HG03064 (cell line): Measurements from ENCODE around the gene CRYBG1.

Experiments
- ATAC-seq: cut with Tn5 transposase; IDR thresholded peaks from one replicate; pipeline ENCODE4 v1.9.1; 2021; ENCODE audit warnings: low read depth; ENCODE audit not compliant: unreplicated experiment

Gene CRYBG1

GRCh38 chr6:106453756-106454367 is 93.3 kb downstream of the CRYBG1 start:
- no peak for ATAC-seq

GRCh38 chr6:106456756-106457155 is 96.2 kb downstream of the CRYBG1 start:
- ATAC-seq: no peak

GRCh38 chr6:106458021-106458986 is 97.8 kb downstream of the CRYBG1 start:
- no peak for ATAC-seq

GRCh38 chr6:106460481-106460880 is 100.0 kb downstream of the CRYBG1 start:
- no peak for ATAC-seq

- ATAC-seq: no peak
Observed at GRCh38 chr6:106461084-106461483, 100.6 kb downstream of the CRYBG1 start.

GRCh38 chr6:106462923-106463557 is 102.5 kb downstream of the CRYBG1 start:
- no peak for ATAC-seq

- ATAC-seq: no peak
Observed at GRCh38 chr6:106466211-106466610, 105.7 kb downstream of the CRYBG1 start.

GRCh38 chr6:106468935-106469334 is 108.4 kb downstream of the CRYBG1 start:
- ATAC-seq: no peak

GRCh38 chr6:106469882-106470281 is 109.4 kb downstream of the CRYBG1 start:
- no peak for ATAC-seq

GRCh38 chr6:106470316-106470715 is 109.8 kb downstream of the CRYBG1 start:
- ATAC-seq: no peak

GRCh38 chr6:106470811-106471210 is 110.3 kb downstream of the CRYBG1 start:
- no peak for ATAC-seq

GRCh38 chr6:106473812-106474211 is 113.3 kb downstream of the CRYBG1 start:
- ATAC-seq: no peak

- no peak for ATAC-seq
Observed at GRCh38 chr6:106474466-106474865, 113.9 kb downstream of the CRYBG1 start.

GRCh38 chr6:106475284-106475683 is 114.8 kb downstream of the CRYBG1 start:
- no peak for ATAC-seq

- no peak for ATAC-seq
Observed at GRCh38 chr6:106476331-106477105, 116.0 kb downstream of the CRYBG1 start.

- ATAC-seq: no peak
Observed at GRCh38 chr6:106477146-106477545, 116.6 kb downstream of the CRYBG1 start.

GRCh38 chr6:106477790-106478189 is 117.3 kb downstream of the CRYBG1 start:
- no peak for ATAC-seq

- ATAC-seq: no peak
Observed at GRCh38 chr6:106486236-106486635, 125.7 kb downstream of the CRYBG1 start.

- no peak for ATAC-seq
Observed at GRCh38 chr6:106488494-106489370, 128.2 kb downstream of the CRYBG1 start.

GRCh38 chr6:106490030-106490429 is 129.5 kb downstream of the CRYBG1 start:
- no peak for ATAC-seq
